Gastrocnemius medialis (tissue), 4 donors: ENCODE data around the gene HEATR5B. TPM values are rescaled to one million over a fixed set of nuclear protein-coding genes. Genes with fewer than 3 reads are reported as not detected.

Experiments
- ATAC-seq, 2 donors: fragments of 150-250 bp; one replicate each; pipeline ENCODE4 v1.9.1; 2016
- DNase-seq, 2 donors: peaks; one replicate each; pipeline ENCODE4 v3.0.0-alpha.2; 2019
- H3K27ac ChIP-seq, 4 donors: fragments of 200-600 bp; sonication (generic); 1 replicate in 1 of 4; 2 replicates in 3 of 4; pipeline ENCODE4 v1.5.1; 2016 to 2018; ENCODE audit warnings: mild to moderate bottlenecking in 2 of 4, moderate library complexity in 1 of 4
- H3K27me3 ChIP-seq, 3 donors: fragments of 200-600 bp; sonication (generic) in 2 of 3; 1 replicate in 1 of 3; 2 replicates in 2 of 3; pipeline versions ENCODE4 v1.5.1 to v1.6.0; 2016 to 2019; ENCODE audit warnings: mild to moderate bottlenecking in 1 of 3, moderate library complexity in 1 of 3
- H3K36me3 ChIP-seq, 2 donors: fragments of 200-600 bp; sonication (generic) in 1 of 2; one replicate each; pipeline ENCODE4 v1.5.1; 2017 to 2018
- H3K4me1 ChIP-seq, 2 donors: fragments of 200-600 bp; sonication (generic) in 1 of 2; one replicate each; pipeline ENCODE4 v1.5.1; 2016 to 2017; ENCODE audit warnings: mild to moderate bottlenecking in 2 of 2
- H3K4me3 ChIP-seq, 4 donors: fragments of 200-600 bp; sonication (generic) in 3 of 4; 1 replicate in 1 of 4; 2 replicates in 3 of 4; pipeline ENCODE4 v1.5.1; 2016 to 2019; ENCODE audit warnings: mild to moderate bottlenecking in 2 of 4
- H3K9me3 ChIP-seq, 3 donors: fragments of 200-600 bp; sonication (generic) in 2 of 3; 1 replicate in 1 of 3; 2 replicates in 2 of 3; pipeline ENCODE4 v1.5.1; 2016 to 2019
- POLR2A ChIP-seq, 2 donors: fragments of 450-650 bp; IDR thresholded peaks; one replicate each; pipeline ENCODE4 v1.6.1; 2017; ENCODE audit warnings: antibody characterized with exemption in 2 of 2, mild to moderate bottlenecking in 2 of 2, moderate library complexity in 2 of 2
- in situ Hi-C, 4 donors: fragments of 200-750 bp; cut with MboI; loops; one replicate each; pipeline versions ENCODE4 v1.15.0 to v1.8.0; 2017; ENCODE audit warnings: low sequenced_read_pairs in 4 of 4
- intact Hi-C: fragments of 100-400 bp; cut with DNase I; formaldehyde crosslinking; loops from one replicate; pipeline ENCODE4 v1.15.1; 2023; ENCODE audit warnings: low total_unique reads
- total RNA-seq, 4 donors: library from RNA; depleted of rRNA; stranded (reverse); fragments of >200 nt; gene quantifications; one replicate each; pipeline versions ENCODE4 v1.1.0 to v1.2.3, GENCODE V29; 2016
- TF ChIP-seq, protein P1 (sequence below), 5 experiments: fragments of 450-650 bp in 3 of 5; fragments of 200-600 bp in 2 of 5; sonication (generic) in 2 of 5; IDR thresholded peaks in 4 of 5; conservative IDR thresholded peaks in 1 of 5; 1 replicate in 4 of 5; 2 replicates in 1 of 5; pipeline ENCODE4 v1.5.1; 2016 to 2019; ENCODE audit warnings: antibody characterized with exemption in 5 of 5, mild to moderate bottlenecking in 3 of 5, moderate library complexity in 3 of 5

HEATR5B gene
- total RNA-seq, 4 donors from 2014 or later, result 6.8 to 10.0 (median 9.8) TPM

DNA sequence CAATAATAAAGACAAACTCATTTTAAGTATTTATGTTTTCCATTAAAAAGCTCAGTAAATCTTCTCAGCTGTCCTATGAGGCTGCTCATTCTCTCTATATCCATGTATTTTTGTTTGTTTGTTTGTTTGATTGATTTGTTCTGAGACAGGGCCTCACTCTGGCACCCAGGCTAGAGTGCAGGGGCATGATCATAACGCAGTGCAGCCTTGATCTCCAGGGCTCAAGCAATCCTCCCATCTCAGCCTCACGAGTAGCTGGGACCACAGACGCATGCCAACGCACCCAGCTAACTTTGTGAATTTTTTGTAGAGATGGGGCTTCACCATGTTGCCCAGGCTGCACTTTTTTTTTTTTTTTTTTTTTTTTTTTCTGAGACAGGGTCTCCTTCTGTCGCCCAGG, 123.4 kb downstream of the HEATR5B start:
- H3K36me3 ChIP-seq, result no peaks in the 10 kb centered on the region
- peaks cover 16 to 19% of the 10 kb centered on the region in 2 donors for H3K4me1 ChIP-seq
- intact Hi-C loops, result no loop called here
- no peak overlapping the region for H3K4me3 ChIP-seq
- TF ChIP-seq, protein P1, sequence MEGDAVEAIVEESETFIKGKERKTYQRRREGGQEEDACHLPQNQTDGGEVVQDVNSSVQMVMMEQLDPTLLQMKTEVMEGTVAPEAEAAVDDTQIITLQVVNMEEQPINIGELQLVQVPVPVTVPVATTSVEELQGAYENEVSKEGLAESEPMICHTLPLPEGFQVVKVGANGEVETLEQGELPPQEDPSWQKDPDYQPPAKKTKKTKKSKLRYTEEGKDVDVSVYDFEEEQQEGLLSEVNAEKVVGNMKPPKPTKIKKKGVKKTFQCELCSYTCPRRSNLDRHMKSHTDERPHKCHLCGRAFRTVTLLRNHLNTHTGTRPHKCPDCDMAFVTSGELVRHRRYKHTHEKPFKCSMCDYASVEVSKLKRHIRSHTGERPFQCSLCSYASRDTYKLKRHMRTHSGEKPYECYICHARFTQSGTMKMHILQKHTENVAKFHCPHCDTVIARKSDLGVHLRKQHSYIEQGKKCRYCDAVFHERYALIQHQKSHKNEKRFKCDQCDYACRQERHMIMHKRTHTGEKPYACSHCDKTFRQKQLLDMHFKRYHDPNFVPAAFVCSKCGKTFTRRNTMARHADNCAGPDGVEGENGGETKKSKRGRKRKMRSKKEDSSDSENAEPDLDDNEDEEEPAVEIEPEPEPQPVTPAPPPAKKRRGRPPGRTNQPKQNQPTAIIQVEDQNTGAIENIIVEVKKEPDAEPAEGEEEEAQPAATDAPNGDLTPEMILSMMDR (IDR thresholded peaks at IDR 0.05 in 4 of 5, conservative IDR thresholded peaks at IDR 0.05 in 1 of 5), result no peak
- TF ChIP-seq POLR2A (IDR thresholded peaks at IDR 0.05), result no peak
- no peaks in the 10 kb centered on the region for H3K9me3 ChIP-seq
- H3K27me3 ChIP-seq, result no peaks in the 10 kb centered on the region
- no peak for DNase-seq
- no peak for ATAC-seq
- H3K27ac ChIP-seq, result no peak overlapping the region
- in situ Hi-C loops, result no loop called here

DNA sequence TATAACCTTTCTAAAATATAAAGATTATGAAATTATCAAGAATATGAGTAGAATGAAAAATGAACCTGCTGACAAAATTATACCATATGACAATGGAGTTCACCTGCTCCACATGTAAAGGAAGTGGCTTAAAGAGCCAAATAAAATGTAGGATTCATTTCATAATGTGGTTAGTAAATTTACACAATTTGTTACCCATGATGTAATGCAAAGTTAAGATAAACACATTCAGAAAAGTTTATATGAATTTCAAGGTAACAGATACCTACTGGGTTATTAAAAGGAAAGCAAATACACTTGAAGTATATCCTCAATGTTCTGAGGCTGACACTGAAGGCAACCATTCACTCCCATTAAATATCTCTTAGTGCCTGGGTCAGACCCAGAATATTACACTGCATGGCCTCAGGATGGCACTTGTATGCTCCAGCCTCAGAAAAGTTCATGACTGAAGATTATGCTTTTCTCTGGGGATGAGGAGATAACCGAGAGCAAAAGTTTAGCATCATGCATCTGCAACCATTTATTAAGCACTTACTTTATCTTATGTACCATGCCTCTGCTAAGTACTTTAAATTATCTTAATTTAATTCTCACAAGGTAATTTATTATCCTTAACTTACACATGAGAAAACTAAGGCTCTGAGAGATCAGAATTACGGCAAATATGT, 124.0 kb downstream of the HEATR5B start:
- Histone ChIP-seq H3K9me3 (no peaks in the 10 kb centered on the region), H3K27ac (no peak overlapping the region), H3K27me3 (no peaks in the 10 kb centered on the region), H3K36me3 (no peaks in the 10 kb centered on the region), H3K4me3 (no peak overlapping the region), H3K4me1 (peaks cover 10 to 13% of the 10 kb centered on the region in 2 donors)
- no peak for TF ChIP-seq POLR2A (IDR thresholded peaks at IDR 0.05)
- TF ChIP-seq, protein P1 (IDR thresholded peaks at IDR 0.05 in 4 of 5, conservative IDR thresholded peaks at IDR 0.05 in 1 of 5), result no peak
- DNase-seq (no peak), ATAC-seq (no peak)
- intact Hi-C loops (no loop called here), in situ Hi-C loops (no loop called here)

DNA sequence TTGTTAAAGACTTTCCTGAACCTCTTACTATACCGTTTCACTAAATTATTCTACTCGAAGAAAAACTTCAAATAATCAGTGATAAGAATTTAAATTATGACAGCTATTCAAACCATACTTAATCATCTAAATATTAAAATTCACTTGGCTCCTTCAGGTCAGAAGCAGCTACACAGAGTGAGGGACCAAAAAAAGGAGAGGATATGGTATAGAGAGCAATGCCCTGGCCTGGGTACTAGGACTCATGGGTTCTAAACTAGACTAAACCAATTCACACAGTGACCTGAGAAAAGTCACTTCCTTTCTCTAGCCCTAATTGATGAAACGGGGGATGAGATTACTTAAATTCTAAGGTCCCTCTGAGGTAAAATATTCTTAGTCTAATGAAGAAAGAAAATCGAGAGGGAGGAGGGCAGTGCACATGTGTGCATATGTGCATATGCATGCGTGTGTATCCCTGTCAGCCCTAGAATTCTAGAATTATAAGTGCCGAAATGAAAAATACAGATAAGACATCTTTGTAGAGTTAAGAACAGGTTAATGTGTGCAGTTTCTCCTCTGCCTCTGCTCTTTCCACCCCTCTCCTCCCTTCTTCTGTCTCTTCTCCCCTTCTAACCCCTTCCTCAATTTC, 129.1 kb downstream of the HEATR5B start:
- Histone ChIP-seq H3K9me3 (no peaks in the 10 kb centered on the region), H3K27me3 (no peaks in the 10 kb centered on the region), H3K4me3 (no peak overlapping the region), H3K36me3 (no peaks in the 10 kb centered on the region), H3K4me1 (peaks cover 23 to 26% of the 10 kb centered on the region in 2 donors), H3K27ac (no peak overlapping the region)
- ATAC-seq, result no peak
- in situ Hi-C loops, result no loop called here
- DNase-seq, result no peak
- intact Hi-C loops, result no loop called here
- TF ChIP-seq, protein P1 (IDR thresholded peaks at IDR 0.05 in 4 of 5, conservative IDR thresholded peaks at IDR 0.05 in 1 of 5), result no peak
- no peak for TF ChIP-seq POLR2A (IDR thresholded peaks at IDR 0.05)

DNA sequence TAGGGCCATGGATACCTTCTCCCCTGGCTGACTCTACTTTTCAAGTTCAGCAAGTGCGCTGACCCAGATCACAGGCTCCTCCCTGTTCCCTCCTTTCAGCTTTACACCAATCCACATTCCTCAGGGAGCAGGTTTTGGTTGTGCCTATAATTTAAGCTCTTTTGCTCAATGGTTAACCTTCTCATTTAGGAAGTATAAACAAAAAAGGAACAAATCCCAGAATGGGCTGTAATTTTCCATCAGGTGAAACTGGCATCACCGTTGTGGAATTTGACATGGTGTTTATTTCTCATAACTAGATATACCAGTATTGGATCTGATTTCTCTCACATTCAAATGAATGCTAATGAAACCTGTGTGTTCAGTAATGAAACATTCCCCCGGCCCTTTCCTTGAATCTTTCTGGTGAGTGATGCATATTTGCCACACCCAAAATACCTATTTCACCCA, 131.4 kb downstream of the HEATR5B start:
- Histone ChIP-seq H3K9me3 (no peaks in the 10 kb centered on the region), H3K4me3 (no peak overlapping the region), H3K4me1 (peaks cover 23 to 26% of the 10 kb centered on the region in 2 donors), H3K36me3 (no peaks in the 10 kb centered on the region), H3K27me3 (no peaks in the 10 kb centered on the region), H3K27ac (peak overlapping the region; percentile 78 to 82 (median 79))
- ATAC-seq (peak; percentile 39 to 60), DNase-seq (no peak)
- TF ChIP-seq, protein P1 (IDR thresholded peaks at IDR 0.05 in 4 of 5, conservative IDR thresholded peaks at IDR 0.05 in 1 of 5), result no peak
- TF ChIP-seq POLR2A (IDR thresholded peaks at IDR 0.05), result no peak
- intact Hi-C loops, result no loop called here
- in situ Hi-C loops, result no loop called here
